Skeletal muscle satellite cell (primary cell): ENCODE measurements around the gene FAM124A.

Experiments used
- H3K27me3 ChIP-seq: 2 replicates; pipeline ENCODE4 v1.7.0; 2013; ENCODE audit warnings: low read length; ENCODE audit not compliant: control insufficient read depth, insufficient read depth
- H3K36me3 ChIP-seq: 2 replicates; pipeline ENCODE4 v1.7.0; 2013; ENCODE audit warnings: mild to moderate bottlenecking, control low read depth, low read length; ENCODE audit not compliant: insufficient read depth
- H3K4me1 ChIP-seq: 2 replicates; pipeline ENCODE4 v1.7.0; 2013; ENCODE audit warnings: low read length; ENCODE audit not compliant: control insufficient read depth, insufficient read depth
- H3K4me2 ChIP-seq: 2 replicates; pipeline ENCODE4 v1.7.0; 2013; ENCODE audit warnings: mild to moderate bottlenecking, low read length
- H3K4me3 ChIP-seq: 2 replicates; pipeline ENCODE4 v1.7.0; 2013; ENCODE audit warnings: low read length
- H3K9ac ChIP-seq: 2 replicates; pipeline ENCODE4 v1.7.0; 2013; ENCODE audit warnings: mild to moderate bottlenecking, low read depth, low read length, moderate library complexity
- H3K9me3 ChIP-seq: replicated peaks from 2 replicates; pipeline ENCODE4 v1.7.0; 2013; ENCODE audit warnings: mild to moderate bottlenecking, control low read depth, low read length

The FAM124A gene

DNA sequence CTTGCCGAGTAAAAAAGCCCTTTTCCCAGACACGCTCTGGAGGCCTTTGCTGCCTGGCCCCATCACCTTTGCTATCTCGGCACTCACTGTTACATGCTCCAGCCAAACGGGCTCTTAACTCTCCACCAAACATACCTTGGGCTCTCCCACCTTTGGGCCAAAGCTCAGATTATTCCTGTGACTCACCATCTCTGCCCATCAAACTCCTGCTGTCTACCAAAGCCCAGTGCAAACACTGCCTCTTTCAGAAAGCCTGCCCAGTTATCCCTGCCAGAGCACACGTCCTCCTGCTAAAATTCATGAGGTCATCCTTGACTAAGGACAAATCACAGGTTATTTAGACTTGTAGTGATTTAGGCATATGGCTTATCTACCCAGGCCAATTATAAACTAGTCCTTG is 69.1 kb downstream of the FAM124A start:
- Histone ChIP-seq H3K4me1 (peaks cover 3% of the 10 kb centered on the region), H3K27me3 (peaks cover 38% of the 10 kb centered on the region), H3K4me3 (no peak overlapping the region), H3K4me2 (no peak overlapping the region), H3K9ac (no peak overlapping the region), H3K36me3 (no peaks in the 10 kb centered on the region), H3K9me3 (no peaks in the 10 kb centered on the region)

GRCh38 chr13:51292000-51292565 is 69.9 kb downstream of the FAM124A start:
- H3K4me3 ChIP-seq, result no peak overlapping the region
- no peaks in the 10 kb centered on the region for H3K9me3 ChIP-seq
- peaks cover 46% of the 10 kb centered on the region for H3K27me3 ChIP-seq
- H3K4me2 ChIP-seq, result no peak overlapping the region
- H3K4me1 ChIP-seq, result peaks cover 3% of the 10 kb centered on the region
- no peaks in the 10 kb centered on the region for H3K36me3 ChIP-seq
- H3K9ac ChIP-seq, result no peak overlapping the region

DNA sequence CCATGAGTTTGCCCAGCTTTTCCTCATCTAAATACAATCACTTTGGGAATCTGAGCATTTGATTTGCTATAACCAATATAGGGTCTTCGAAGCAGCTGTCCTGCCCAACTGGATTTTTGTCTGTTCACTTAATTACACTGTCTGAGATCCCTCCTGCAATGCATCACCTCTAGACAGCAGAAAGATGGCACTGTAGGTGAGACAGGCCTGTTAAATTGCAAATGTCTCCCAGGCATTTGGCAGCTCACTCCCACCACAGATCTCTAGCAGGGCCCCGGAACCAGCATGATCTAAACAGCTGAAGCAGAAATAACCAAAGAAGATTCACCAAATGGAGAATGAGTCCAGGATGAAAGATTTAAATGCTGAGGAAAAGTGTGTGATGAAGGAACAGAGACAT is 75.4 kb downstream of the FAM124A start:
- Histone ChIP-seq H3K9me3 (no peaks in the 10 kb centered on the region), H3K36me3 (no peaks in the 10 kb centered on the region), H3K9ac (no peak overlapping the region), H3K4me1 (no peaks in the 10 kb centered on the region), H3K4me3 (no peak overlapping the region), H3K4me2 (no peak overlapping the region), H3K27me3 (peaks cover 44% of the 10 kb centered on the region)

DNA sequence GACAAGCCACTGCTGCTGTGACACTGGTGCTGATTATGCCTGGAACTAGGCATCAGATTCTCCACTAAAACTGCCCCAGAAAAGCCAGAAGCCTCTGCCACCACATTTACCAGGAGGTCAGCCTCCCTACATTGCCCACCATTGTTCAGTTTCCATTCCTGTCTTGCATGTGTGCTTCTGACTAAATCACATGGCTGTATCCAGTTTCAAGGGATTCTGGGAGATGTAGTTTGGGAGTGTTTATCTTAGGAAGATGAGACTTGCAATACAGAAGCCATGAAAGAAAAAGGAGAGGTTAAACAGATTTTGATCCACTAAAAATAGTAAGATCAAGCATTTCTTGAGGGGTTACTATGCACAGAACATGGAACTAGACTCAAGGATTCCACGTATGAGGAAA is 76.6 kb downstream of the FAM124A start:
- no peaks in the 10 kb centered on the region for H3K9me3 ChIP-seq
- H3K4me1 ChIP-seq, result no peaks in the 10 kb centered on the region
- no peak overlapping the region for H3K4me3 ChIP-seq
- no peaks in the 10 kb centered on the region for H3K36me3 ChIP-seq
- no peak overlapping the region for H3K9ac ChIP-seq
- no peak overlapping the region for H3K4me2 ChIP-seq
- H3K27me3 ChIP-seq, result peaks cover 37% of the 10 kb centered on the region

DNA sequence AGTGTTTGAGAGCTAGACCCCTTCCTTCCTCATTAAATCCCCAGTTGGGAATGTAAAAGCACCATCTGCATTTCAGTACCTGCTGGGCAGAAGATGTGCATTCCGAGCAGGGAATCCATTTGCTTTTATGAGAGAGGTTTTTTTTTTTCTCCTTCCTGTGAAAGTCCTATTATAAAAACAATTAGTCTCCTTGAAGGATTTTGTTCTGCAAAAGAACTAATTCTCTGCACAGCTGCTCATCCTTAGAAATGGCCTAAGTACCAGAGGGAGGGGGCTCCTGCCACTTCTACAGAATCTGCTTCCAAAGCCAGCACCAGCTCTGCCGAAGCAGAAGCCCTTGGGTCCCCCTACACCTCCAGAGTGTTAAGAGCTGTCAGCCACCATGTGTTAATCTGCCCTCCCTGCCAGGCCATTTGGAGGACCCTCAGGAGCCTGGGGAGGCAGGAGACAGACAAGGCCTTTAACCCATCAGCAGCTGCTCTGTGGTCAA is 80.9 kb downstream of the FAM124A start:
- H3K4me3 ChIP-seq, result no peak overlapping the region
- H3K36me3 ChIP-seq, result no peaks in the 10 kb centered on the region
- H3K4me2 ChIP-seq, result no peak overlapping the region
- no peaks in the 10 kb centered on the region for H3K9me3 ChIP-seq
- H3K27me3 ChIP-seq, result peaks cover 11% of the 10 kb centered on the region
- no peaks in the 10 kb centered on the region for H3K4me1 ChIP-seq
- H3K9ac ChIP-seq, result no peak overlapping the region

- Histone ChIP-seq H3K9ac (no peak overlapping the region), H3K9me3 (no peaks in the 10 kb centered on the region), H3K4me3 (no peak overlapping the region), H3K4me1 (no peaks in the 10 kb centered on the region), H3K36me3 (no peaks in the 10 kb centered on the region), H3K4me2 (no peak overlapping the region), H3K27me3 (peaks cover 4% of the 10 kb centered on the region)
Observed at GRCh38 chr13:51303882-51304281, 81.7 kb downstream of the FAM124A start.

DNA sequence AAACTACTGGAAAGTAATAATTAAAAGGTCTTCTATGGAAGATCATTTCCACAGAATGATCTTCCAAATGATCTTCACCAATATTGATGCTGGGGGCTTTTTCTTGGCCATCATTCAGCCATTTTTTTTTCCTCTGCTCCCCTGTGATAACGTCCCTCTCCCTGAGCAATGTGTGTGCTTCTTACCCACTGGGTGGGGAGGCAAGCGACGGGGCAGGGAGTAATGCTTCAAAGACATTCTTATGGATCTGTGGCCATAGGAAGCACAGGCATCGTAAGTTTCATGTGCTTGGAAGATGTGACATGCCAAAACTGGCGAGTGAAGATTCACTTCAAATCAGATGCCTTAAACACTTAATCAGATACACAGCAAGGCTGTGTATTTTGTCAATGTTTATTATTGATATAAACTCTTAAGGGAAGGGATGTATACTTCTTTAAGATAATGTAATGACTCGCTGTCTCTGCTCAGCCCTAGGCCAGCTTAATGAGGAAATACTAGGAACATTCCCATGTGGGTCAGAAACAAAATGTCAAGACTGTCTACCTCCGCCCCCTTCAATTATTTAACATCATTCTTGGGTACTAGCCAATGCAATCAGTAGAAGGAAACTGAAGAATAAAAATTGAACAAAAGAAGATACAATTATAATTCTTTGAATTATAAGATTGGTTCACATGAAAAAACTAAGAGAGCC is 83.2 kb downstream of the FAM124A start:
- Histone ChIP-seq H3K27me3 (no peaks in the 10 kb centered on the region), H3K4me3 (no peak overlapping the region), H3K4me2 (no peak overlapping the region), H3K9ac (no peak overlapping the region), H3K4me1 (no peaks in the 10 kb centered on the region), H3K9me3 (no peaks in the 10 kb centered on the region), H3K36me3 (no peaks in the 10 kb centered on the region)

- Histone ChIP-seq H3K9me3 (no peaks in the 10 kb centered on the region), H3K4me1 (no peaks in the 10 kb centered on the region), H3K27me3 (peaks cover 13% of the 10 kb centered on the region), H3K4me2 (no peak overlapping the region), H3K36me3 (no peaks in the 10 kb centered on the region), H3K4me3 (no peak overlapping the region), H3K9ac (no peak overlapping the region)
Observed at GRCh38 chr13:51308781-51309180, 86.6 kb downstream of the FAM124A start.

- H3K36me3 ChIP-seq, result no peaks in the 10 kb centered on the region
- no peak overlapping the region for H3K4me2 ChIP-seq
- H3K9ac ChIP-seq, result no peak overlapping the region
- H3K4me1 ChIP-seq, result peaks cover 14% of the 10 kb centered on the region
- H3K4me3 ChIP-seq, result no peak overlapping the region
- H3K9me3 ChIP-seq, result no peaks in the 10 kb centered on the region
- H3K27me3 ChIP-seq, result peaks cover 13% of the 10 kb centered on the region
Observed at GRCh38 chr13:51311231-51311630, 89.0 kb downstream of the FAM124A start.

DNA sequence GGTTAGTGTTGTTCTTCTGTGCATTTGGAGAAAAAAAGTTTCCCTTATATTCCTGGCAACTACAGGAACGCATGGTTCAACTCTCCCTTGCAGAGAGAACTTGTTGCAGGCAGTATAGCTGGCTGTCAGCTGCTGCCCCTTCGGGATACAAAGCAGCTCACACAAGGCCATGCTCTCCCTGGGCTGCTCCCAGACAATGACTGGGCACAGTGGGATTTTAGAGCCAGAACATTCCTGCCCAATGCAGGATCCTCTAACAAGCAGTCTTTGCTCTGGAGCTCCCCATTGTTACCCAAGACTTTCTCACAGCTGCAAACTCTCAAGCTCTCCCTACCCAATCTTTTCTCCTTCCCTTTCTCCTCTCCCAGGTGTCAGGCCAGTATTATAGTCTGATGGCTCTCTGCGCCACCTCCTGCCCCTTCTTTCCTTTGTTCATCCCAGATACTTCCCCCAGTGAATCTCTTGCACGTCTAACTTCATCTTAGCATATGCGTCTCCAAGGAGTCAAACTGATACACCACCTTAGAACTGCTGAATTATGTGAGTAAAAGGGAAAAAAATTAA is 89.8 kb downstream of the FAM124A start:
- no peaks in the 10 kb centered on the region for H3K36me3 ChIP-seq
- H3K4me3 ChIP-seq, result no peak overlapping the region
- H3K9me3 ChIP-seq, result no peaks in the 10 kb centered on the region
- H3K9ac ChIP-seq, result no peak overlapping the region
- peaks cover 18% of the 10 kb centered on the region for H3K4me1 ChIP-seq
- no peak overlapping the region for H3K4me2 ChIP-seq
- H3K27me3 ChIP-seq, result peaks cover 13% of the 10 kb centered on the region

GRCh38 chr13:51313619-51314018 is 91.4 kb downstream of the FAM124A start:
- Histone ChIP-seq H3K4me3 (no peak overlapping the region), H3K4me1 (peaks cover 30% of the 10 kb centered on the region), H3K36me3 (no peaks in the 10 kb centered on the region), H3K9me3 (no peaks in the 10 kb centered on the region), H3K4me2 (no peak overlapping the region), H3K9ac (no peak overlapping the region), H3K27me3 (peaks cover 13% of the 10 kb centered on the region)

- Histone ChIP-seq H3K36me3 (no peaks in the 10 kb centered on the region), H3K4me1 (peaks cover 30% of the 10 kb centered on the region), H3K9ac (peak overlapping the region; percentile 18), H3K4me2 (no peak overlapping the region), H3K9me3 (no peaks in the 10 kb centered on the region), H3K27me3 (peaks cover 8% of the 10 kb centered on the region), H3K4me3 (no peak overlapping the region)
Observed at GRCh38 chr13:51317262-51317661, 95.1 kb downstream of the FAM124A start.
